ENCODE data around the gene SOCS7.

The SOCS7 gene

GRCh38 chr17:38324772-38325171 is 26.9 kb upstream of the SOCS7 start:
- no peak overlapping the region for H3K9ac ChIP-seq (ENCODE audit: low read depth, low read length, poor library complexity)
- no peak overlapping the region for H2AFZ ChIP-seq (ENCODE audit: low read length)
- H2BK12ac ChIP-seq (ENCODE audit: low read length) = no peak overlapping the region
- no peak overlapping the region for H4K8ac ChIP-seq (ENCODE audit: low read depth, low read length)
- no peak overlapping the region for H3K4ac ChIP-seq (ENCODE audit: low read length)
- no peak for DNase-seq (ENCODE audit: low spot score)
- no peak overlapping the region for H2AK5ac ChIP-seq (ENCODE audit: low read depth, low read length)
- H3K4me2 ChIP-seq (ENCODE audit: insufficient read depth, low read length, poor library complexity, severe bottlenecking) = no peak overlapping the region
- no CpG with 5 or more reads among the region's 2 CpGs for WGBS, 2 donors (ENCODE audit: extremely low coverage in 2 of 2, insufficient read length in 2 of 2, insufficient replicate concordance in 1 of 2)
- H3K9me3 ChIP-seq (replicated peaks in 1 of 2; ENCODE audit: control insufficient read depth in 2 of 2, insufficient read depth in 1 of 2, low read depth in 1 of 2, low read length in 2 of 2) = no peaks in the 10 kb centered on the region
- H2BK120ac ChIP-seq (ENCODE audit: low read depth, low read length) = no peak overlapping the region
- H3K79me1 ChIP-seq (ENCODE audit: low read depth, low read length) = no peaks in the 10 kb centered on the region
- H2BK15ac ChIP-seq (ENCODE audit: low read length) = no peak overlapping the region
- H3K18ac ChIP-seq (ENCODE audit: low read length) = no peak overlapping the region
- H3K14ac ChIP-seq (ENCODE audit: low read length) = no peak overlapping the region
- H4K91ac ChIP-seq (ENCODE audit: low read depth, low read length, poor library complexity) = no peak overlapping the region
- H3K36me3 ChIP-seq (replicated peaks in 1 of 2; ENCODE audit: control insufficient read depth in 2 of 2, insufficient read depth in 2 of 2, low read length in 2 of 2) = peaks cover 12 to 38% of the 10 kb centered on the region in 2 donors
- H3K27ac ChIP-seq (replicated peaks; ENCODE audit: low read length) = peak overlapping the region; percentile 47
- H3K27me3 ChIP-seq (ENCODE audit: control insufficient read depth in 3 of 3, insufficient read depth in 3 of 3, low read depth in 1 of 3, low read length in 3 of 3) = no peaks in the 10 kb centered on the region
- no peak overlapping the region for H3K4me3 ChIP-seq (ENCODE audit: low read length in 2 of 2)
- H3K4me1 ChIP-seq (ENCODE audit: control insufficient read depth in 2 of 2, insufficient read depth in 1 of 2, low read depth in 1 of 2, low read length in 2 of 2) = peaks cover 9 to 11% of the 10 kb centered on the region in 2 donors
- no peak overlapping the region for H2BK5ac ChIP-seq (ENCODE audit: low read length)
- no peak overlapping the region for H3K23ac ChIP-seq (ENCODE audit: low read depth, low read length, poor library complexity)

- H2BK15ac ChIP-seq (ENCODE audit: low read length) = no peak overlapping the region
- H3K18ac ChIP-seq (ENCODE audit: low read length) = no peak overlapping the region
- no peak overlapping the region for H3K4ac ChIP-seq (ENCODE audit: low read length)
- whole genome bisulfite sequencing, 2 donors (ENCODE audit: extremely low coverage in 2 of 2, insufficient read length in 2 of 2, insufficient replicate concordance in 1 of 2) = no CpG with 5 or more reads among the region's 5 CpGs
- no peak overlapping the region for H2AK5ac ChIP-seq (ENCODE audit: low read depth, low read length)
- H3K4me1 ChIP-seq (ENCODE audit: control insufficient read depth in 2 of 2, insufficient read depth in 1 of 2, low read depth in 1 of 2, low read length in 2 of 2) = peaks cover 9 to 15% of the 10 kb centered on the region in 2 donors
- no peaks in the 10 kb centered on the region for H3K27me3 ChIP-seq (ENCODE audit: control insufficient read depth in 3 of 3, insufficient read depth in 3 of 3, low read depth in 1 of 3, low read length in 3 of 3)
- peak overlapping the region; percentile 20 for H2AFZ ChIP-seq (ENCODE audit: low read length)
- H3K9ac ChIP-seq (ENCODE audit: low read depth, low read length, poor library complexity) = no peak overlapping the region
- no peak overlapping the region for H2BK5ac ChIP-seq (ENCODE audit: low read length)
- H3K23ac ChIP-seq (ENCODE audit: low read depth, low read length, poor library complexity) = no peak overlapping the region
- no peaks in the 10 kb centered on the region for H3K79me1 ChIP-seq (ENCODE audit: low read depth, low read length)
- DNase-seq (ENCODE audit: low spot score) = no peak
- peak overlapping the region; percentile 47 for H3K27ac ChIP-seq (replicated peaks; ENCODE audit: low read length)
- H3K9me3 ChIP-seq (replicated peaks in 1 of 2; ENCODE audit: control insufficient read depth in 2 of 2, insufficient read depth in 1 of 2, low read depth in 1 of 2, low read length in 2 of 2) = no peaks in the 10 kb centered on the region
- H2BK12ac ChIP-seq (ENCODE audit: low read length) = no peak overlapping the region
- H2BK120ac ChIP-seq (ENCODE audit: low read depth, low read length) = no peak overlapping the region
- no peak overlapping the region for H3K4me3 ChIP-seq (ENCODE audit: low read length in 2 of 2)
- H3K36me3 ChIP-seq (replicated peaks in 1 of 2; ENCODE audit: control insufficient read depth in 2 of 2, insufficient read depth in 2 of 2, low read length in 2 of 2) = peaks cover 12 to 34% of the 10 kb centered on the region in 2 donors
- no peak overlapping the region for H4K91ac ChIP-seq (ENCODE audit: low read depth, low read length, poor library complexity)
- no peak overlapping the region for H4K8ac ChIP-seq (ENCODE audit: low read depth, low read length)
- no peak overlapping the region for H3K4me2 ChIP-seq (ENCODE audit: insufficient read depth, low read length, poor library complexity, severe bottlenecking)
- no peak overlapping the region for H3K14ac ChIP-seq (ENCODE audit: low read length)
Observed at GRCh38 chr17:38325221-38325851, 26.3 kb upstream of the SOCS7 start.

GRCh38 chr17:38326996-38327792 is 24.4 kb upstream of the SOCS7 start:
- Histone ChIP-seq H2BK5ac (ENCODE audit: low read length) (no peak overlapping the region), H3K27me3 (ENCODE audit: control insufficient read depth in 3 of 3, insufficient read depth in 3 of 3, low read depth in 1 of 3, low read length in 3 of 3) (peaks cover 0 to 9% (median 0%) of the 10 kb centered on the region in 3 experiments), H3K14ac (ENCODE audit: low read length) (no peak overlapping the region), H3K4me1 (ENCODE audit: control insufficient read depth in 2 of 2, insufficient read depth in 1 of 2, low read depth in 1 of 2, low read length in 2 of 2) (peaks cover 9 to 15% of the 10 kb centered on the region in 2 donors), H3K36me3 (replicated peaks in 1 of 2; ENCODE audit: control insufficient read depth in 2 of 2, insufficient read depth in 2 of 2, low read length in 2 of 2) (peaks cover 10 to 17% of the 10 kb centered on the region in 2 donors), H2AFZ (ENCODE audit: low read length) (no peak overlapping the region), H3K4me3 (ENCODE audit: low read length in 2 of 2) (peak overlapping the region in 1 of 2 donors; percentile 11), H2BK15ac (ENCODE audit: low read length) (no peak overlapping the region), H3K9ac (ENCODE audit: low read depth, low read length, poor library complexity) (no peak overlapping the region), H3K23ac (ENCODE audit: low read depth, low read length, poor library complexity) (no peak overlapping the region), H2BK12ac (ENCODE audit: low read length) (no peak overlapping the region), H2BK120ac (ENCODE audit: low read depth, low read length) (no peak overlapping the region), H3K9me3 (replicated peaks in 1 of 2; ENCODE audit: control insufficient read depth in 2 of 2, insufficient read depth in 1 of 2, low read depth in 1 of 2, low read length in 2 of 2) (no peaks in the 10 kb centered on the region), H2AK5ac (ENCODE audit: low read depth, low read length) (no peak overlapping the region), H3K4ac (ENCODE audit: low read length) (no peak overlapping the region), H3K18ac (ENCODE audit: low read length) (no peak overlapping the region), H3K79me1 (ENCODE audit: low read depth, low read length) (no peaks in the 10 kb centered on the region), H4K91ac (ENCODE audit: low read depth, low read length, poor library complexity) (no peak overlapping the region), H3K4me2 (ENCODE audit: insufficient read depth, low read length, poor library complexity, severe bottlenecking) (no peak overlapping the region), H3K27ac (replicated peaks; ENCODE audit: low read length) (no peak overlapping the region), H4K8ac (ENCODE audit: low read depth, low read length) (no peak overlapping the region)
- DNase-seq (ENCODE audit: low spot score) = no peak
- no CpG with 5 or more reads among the region's 8 CpGs for WGBS, 2 donors (ENCODE audit: extremely low coverage in 2 of 2, insufficient read length in 2 of 2, insufficient replicate concordance in 1 of 2)

- H3K4me1 ChIP-seq (ENCODE audit: control insufficient read depth in 2 of 2, insufficient read depth in 1 of 2, low read depth in 1 of 2, low read length in 2 of 2) = peaks cover 9 to 15% of the 10 kb centered on the region in 2 donors
- peak overlapping the region; percentile 20 for H3K23ac ChIP-seq (ENCODE audit: low read depth, low read length, poor library complexity)
- H2BK120ac ChIP-seq (ENCODE audit: low read depth, low read length) = no peak overlapping the region
- no peak overlapping the region for H3K9ac ChIP-seq (ENCODE audit: low read depth, low read length, poor library complexity)
- H2BK15ac ChIP-seq (ENCODE audit: low read length) = no peak overlapping the region
- H2AK5ac ChIP-seq (ENCODE audit: low read depth, low read length) = no peak overlapping the region
- H4K8ac ChIP-seq (ENCODE audit: low read depth, low read length) = no peak overlapping the region
- H3K14ac ChIP-seq (ENCODE audit: low read length) = no peak overlapping the region
- no peak overlapping the region for H3K4ac ChIP-seq (ENCODE audit: low read length)
- no peak overlapping the region for H3K4me2 ChIP-seq (ENCODE audit: insufficient read depth, low read length, poor library complexity, severe bottlenecking)
- H3K18ac ChIP-seq (ENCODE audit: low read length) = no peak overlapping the region
- peaks cover 0 to 16% (median 0%) of the 10 kb centered on the region in 3 experiments for H3K27me3 ChIP-seq (ENCODE audit: control insufficient read depth in 3 of 3, insufficient read depth in 3 of 3, low read depth in 1 of 3, low read length in 3 of 3)
- no peak overlapping the region for H2AFZ ChIP-seq (ENCODE audit: low read length)
- no peaks in the 10 kb centered on the region for H3K9me3 ChIP-seq (replicated peaks in 1 of 2; ENCODE audit: control insufficient read depth in 2 of 2, insufficient read depth in 1 of 2, low read depth in 1 of 2, low read length in 2 of 2)
- peaks cover 4 to 11% of the 10 kb centered on the region in 2 donors for H3K36me3 ChIP-seq (replicated peaks in 1 of 2; ENCODE audit: control insufficient read depth in 2 of 2, insufficient read depth in 2 of 2, low read length in 2 of 2)
- no peak overlapping the region for H3K4me3 ChIP-seq (ENCODE audit: low read length in 2 of 2)
- H3K27ac ChIP-seq (replicated peaks; ENCODE audit: low read length) = no peak overlapping the region
- no peaks in the 10 kb centered on the region for H3K79me1 ChIP-seq (ENCODE audit: low read depth, low read length)
- H4K91ac ChIP-seq (ENCODE audit: low read depth, low read length, poor library complexity) = no peak overlapping the region
- H2BK5ac ChIP-seq (ENCODE audit: low read length) = no peak overlapping the region
- no peak for DNase-seq (ENCODE audit: low spot score)
- WGBS, 2 donors (ENCODE audit: extremely low coverage in 2 of 2, insufficient read length in 2 of 2, insufficient replicate concordance in 1 of 2) = no CpG with 5 or more reads among the region's 1 CpG
- H2BK12ac ChIP-seq (ENCODE audit: low read length) = no peak overlapping the region
Observed at GRCh38 chr17:38327936-38328335, 23.7 kb upstream of the SOCS7 start.

All from neuronal stem cell (in vitro differentiated cells).